ENCODE measurements around the gene DGCR2.

- no peak for TF ChIP-seq EZH2 (IDR thresholded peaks at IDR 0.05; ENCODE audit: insufficient read depth, poor library complexity, severe bottlenecking)
- TF ChIP-seq EZH2phosphoT487 (IDR thresholded peaks at IDR 0.05; ENCODE audit: insufficient read depth, low read depth), result no peak
Observed at GRCh38 chr22:19122752-19123492, 710 bp upstream of the DGCR2 start.

Data from GM23248 (cell line).